ENCODE measurements around the gene CACNA2D3. TPM values are rescaled to one million over a fixed set of nuclear protein-coding genes. Genes with fewer than 3 reads are reported as not detected.

The CACNA2D3 gene
- total RNA-seq, 1 experiment from 2014 or later = 0.59 TPM

- H3K4me3 ChIP-seq = no peak overlapping the region
- H3K27ac ChIP-seq = no peak overlapping the region
- no peaks in the 10 kb centered on the region for H3K79me2 ChIP-seq (ENCODE audit: low read depth)
- peaks cover 6% of the 10 kb centered on the region; the same call in 1 of the 2 replicates for H3K27me3 ChIP-seq (ENCODE audit: insufficient read depth, low read depth)
- TF ChIP-seq CTCF (conservative IDR thresholded peaks at IDR 0.05) (no peak), EZH2 (IDR thresholded peaks at IDR 0.05; ENCODE audit: low read depth) (no peak)
- ChIA-PET CTCF (no interaction called here), POLR2A (ENCODE audit: unreplicated experiment) (interaction anchor here (0.6 kb wide), 1 partner anchor 1194 kb away, joined by 3 read pairs; no protein-coding TSS in a partner anchor)
- intact Hi-C loops (cut with micrococcal nuclease; ENCODE audit: unreplicated experiment) = loop anchor here (5.0 to 10.0 kb wide), 2 partner anchors 1297 to 1470 kb away; no protein-coding TSS in a partner anchor
- no peak for DNase-seq
- no peak overlapping the region for H3K4me2 ChIP-seq
- H3K4me1 ChIP-seq (replicated peaks; ENCODE audit: insufficient read depth) = no peaks in the 10 kb centered on the region
- no peak overlapping the region for H2AFZ ChIP-seq
- H3F3A ChIP-seq (ENCODE audit: insufficient read depth, low read depth) = no peaks in the 10 kb centered on the region
- no peaks in the 10 kb centered on the region for H3K36me3 ChIP-seq (ENCODE audit: low read depth)
- no peaks in the 10 kb centered on the region for H4K20me1 ChIP-seq (ENCODE audit: insufficient read depth)
- no TSS peak for BruUV-seq (replicated peaks)
- no peaks in the 10 kb centered on the region for H3K9me3 ChIP-seq (ENCODE audit: insufficient read depth, low read depth)
- no peaks in the 10 kb centered on the region for H3K9me2 ChIP-seq (ENCODE audit: insufficient read depth)
Observed at GRCh38 chr3:54427501-54427900, 305.1 kb downstream of the CACNA2D3 start.

GRCh38 chr3:54427941-54428871 is 305.9 kb downstream of the CACNA2D3 start:
- no peak overlapping the region for H2AFZ ChIP-seq
- intact Hi-C loops (cut with micrococcal nuclease; ENCODE audit: unreplicated experiment) = loop anchor here (2.0 to 10.0 kb wide), 3 partner anchors 1297 to 1823 kb away; no protein-coding TSS in a partner anchor
- H3K4me1 ChIP-seq (replicated peaks; ENCODE audit: insufficient read depth) = no peaks in the 10 kb centered on the region
- no peak overlapping the region for H3K4me2 ChIP-seq
- BruUV-seq (replicated peaks) = no TSS peak
- no peaks in the 10 kb centered on the region for H3K79me2 ChIP-seq (ENCODE audit: low read depth)
- H3K4me3 ChIP-seq = no peak overlapping the region
- no peak overlapping the region for H3K27ac ChIP-seq
- no peaks in the 10 kb centered on the region for H4K20me1 ChIP-seq (ENCODE audit: insufficient read depth)
- peaks cover 6% of the 10 kb centered on the region; the same call in 1 of the 2 replicates for H3K27me3 ChIP-seq (ENCODE audit: insufficient read depth, low read depth)
- no peaks in the 10 kb centered on the region for H3K36me3 ChIP-seq (ENCODE audit: low read depth)
- H3K9me3 ChIP-seq (ENCODE audit: insufficient read depth, low read depth) = no peaks in the 10 kb centered on the region
- H3K9me2 ChIP-seq (ENCODE audit: insufficient read depth) = no peaks in the 10 kb centered on the region
- peak in 1 of 2 experiments; percentile 37 for DNase-seq
- TF ChIP-seq CTCF (conservative IDR thresholded peaks at IDR 0.05) = peak; percentile 74
- TF ChIP-seq EZH2 (IDR thresholded peaks at IDR 0.05; ENCODE audit: low read depth) = no peak
- ChIA-PET POLR2A (ENCODE audit: unreplicated experiment) (interaction anchor here (0.6 kb wide), 2 partner anchors 1194 to 1298 kb away, joined by 3 read pairs; no protein-coding TSS in a partner anchor), CTCF (no interaction called here)
- no peaks in the 10 kb centered on the region for H3F3A ChIP-seq (ENCODE audit: insufficient read depth, low read depth)

GRCh38 chr3:54432975-54433374 is 310.6 kb downstream of the CACNA2D3 start:
- no peak for TF ChIP-seq CTCF (conservative IDR thresholded peaks at IDR 0.05)
- TF ChIP-seq EZH2 (IDR thresholded peaks at IDR 0.05; ENCODE audit: low read depth) = no peak
- intact Hi-C loops (cut with micrococcal nuclease; ENCODE audit: unreplicated experiment) = no loop called here
- Histone ChIP-seq H3K27ac (no peak overlapping the region), H3K79me2 (ENCODE audit: low read depth) (no peaks in the 10 kb centered on the region), H3K4me2 (no peak overlapping the region), H2AFZ (no peak overlapping the region), H4K20me1 (ENCODE audit: insufficient read depth) (no peaks in the 10 kb centered on the region), H3K27me3 (ENCODE audit: insufficient read depth, low read depth) (no peaks in the 10 kb centered on the region), H3K36me3 (ENCODE audit: low read depth) (no peaks in the 10 kb centered on the region), H3K4me3 (no peak overlapping the region), H3K4me1 (replicated peaks; ENCODE audit: insufficient read depth) (no peaks in the 10 kb centered on the region), H3F3A (ENCODE audit: insufficient read depth, low read depth) (no peaks in the 10 kb centered on the region), H3K9me3 (ENCODE audit: insufficient read depth, low read depth) (no peaks in the 10 kb centered on the region), H3K9me2 (ENCODE audit: insufficient read depth) (no peaks in the 10 kb centered on the region)
- no TSS peak for BruUV-seq (replicated peaks)
- DNase-seq = no peak
- ChIA-PET CTCF (no interaction called here), POLR2A (ENCODE audit: unreplicated experiment) (no interaction called here)

Measured in PC-9 (cell line).